GM19397 (cell line): ENCODE results near the gene RBM25.
"Not testable (repeated sequence)": the region's sequence is repeated elsewhere in the genome, so short reads cannot be mapped to it uniquely, and the experiment has no call there.

Experiments
- ATAC-seq: cut with Tn5 transposase; IDR thresholded peaks from one replicate; pipeline ENCODE4 v1.9.1; 2021; ENCODE audit warnings: mild to moderate bottlenecking, moderate library complexity; ENCODE audit not compliant: unreplicated experiment

Gene RBM25

DNA sequence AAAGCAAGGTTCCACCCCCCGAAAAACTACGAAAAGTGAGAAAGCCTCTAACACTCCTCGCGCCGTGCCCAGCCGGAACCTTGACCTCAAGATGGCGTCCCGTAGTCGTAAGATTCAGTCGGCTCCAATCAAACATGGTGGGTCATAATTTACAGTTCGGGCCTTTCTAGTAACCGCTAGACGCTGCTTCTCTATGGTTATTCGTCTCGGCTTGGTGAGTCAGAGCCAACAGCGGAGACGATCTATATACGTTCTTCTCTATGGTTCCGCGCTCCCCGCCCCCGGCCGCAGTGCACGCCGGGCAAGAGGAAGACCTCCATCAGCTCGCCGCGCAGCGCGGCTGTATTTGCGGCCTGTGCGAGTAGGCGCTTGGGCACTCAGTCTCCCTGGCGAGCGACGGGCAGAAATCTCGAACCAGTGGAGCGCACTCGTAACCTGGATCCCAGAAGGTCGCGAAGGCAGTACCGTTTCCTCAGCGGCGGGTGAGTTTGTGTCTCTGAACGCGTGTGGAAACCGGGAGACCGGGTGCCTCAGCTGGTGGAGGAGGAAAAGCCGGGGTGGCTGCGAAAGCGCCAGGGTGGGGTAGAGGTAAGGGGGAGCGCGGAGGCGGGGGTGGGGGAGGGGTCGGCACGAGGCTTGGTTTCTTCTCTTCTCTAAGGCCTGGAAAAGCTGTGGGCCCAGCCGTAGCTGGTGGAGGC lies at the start of gene RBM25:
RBM25 (plus strand) TSS at position 311 of the 698 bp plus-strand sequence. CDS start 13,108 bp downstream, outside the sequence.
- ATAC-seq, result peak; percentile 96

DNA sequence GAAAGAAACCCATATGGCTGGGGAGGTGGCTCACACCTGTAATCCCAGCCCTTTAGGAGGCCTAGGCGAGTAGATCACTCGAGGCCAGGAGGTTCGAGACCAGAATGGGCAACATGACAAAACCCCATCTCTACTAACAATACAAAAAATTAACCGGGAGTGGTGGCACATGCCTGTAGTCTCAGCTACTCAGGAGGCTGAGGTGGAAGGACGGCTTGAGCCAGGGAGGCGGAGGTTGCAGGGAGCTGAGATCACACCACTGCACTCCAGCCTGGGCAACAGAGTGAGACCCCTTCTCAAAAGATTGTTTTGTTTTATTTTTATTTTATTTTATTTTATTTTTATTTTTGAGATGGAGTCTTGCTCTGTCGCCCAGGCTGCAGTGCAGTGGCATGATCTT lies 47.1 kb upstream of the RBM25 start:
- not testable (repeated sequence) for ATAC-seq

- ATAC-seq, result peak; percentile 71
Observed at GRCh38 chr14:73014105-73014504, 44.2 kb upstream of the RBM25 start.

DNA sequence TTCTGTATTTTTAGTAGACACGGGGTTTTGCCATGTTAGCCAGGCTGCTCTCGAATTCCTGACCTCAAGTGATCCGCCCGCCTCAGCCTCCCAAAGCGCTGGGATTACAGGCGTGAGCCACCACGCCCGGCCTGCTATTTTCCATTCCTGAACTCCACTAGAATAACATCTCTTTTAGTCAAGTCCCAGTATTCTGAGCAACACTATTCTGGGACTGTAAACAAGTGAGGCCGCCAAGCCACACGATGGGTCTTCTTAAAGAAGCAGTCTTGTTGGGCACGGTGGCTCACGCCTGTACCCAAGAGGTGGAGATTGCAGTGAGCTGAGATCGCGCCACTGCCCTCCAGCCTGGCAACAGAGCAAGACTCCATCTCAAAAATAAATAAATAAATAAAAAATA lies 42.8 kb upstream of the RBM25 start:
- ATAC-seq, result not testable (repeated sequence)

GRCh38 chr14:73016011-73016410 lies 42.3 kb upstream of the RBM25 start:
- ATAC-seq, result not testable (repeated sequence)

DNA sequence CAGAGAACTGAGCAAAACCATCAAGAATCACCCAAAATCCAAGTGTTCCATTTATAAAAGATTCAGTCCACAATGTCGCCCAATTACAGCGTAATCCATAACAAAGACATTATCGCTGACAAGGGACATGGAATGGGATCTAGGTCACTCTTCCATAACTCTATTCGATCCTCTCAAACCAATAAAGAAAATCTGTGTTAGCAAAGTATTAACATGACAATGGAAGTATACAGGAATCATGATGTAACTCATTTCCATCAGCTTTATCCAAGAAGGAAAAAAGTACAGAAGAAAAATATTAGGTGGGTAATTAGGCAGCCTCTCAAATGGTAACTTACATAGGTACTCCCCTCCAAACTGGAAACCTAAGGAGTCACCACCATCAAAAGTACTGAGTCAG lies 36.3 kb upstream of the RBM25 start:
- ATAC-seq, result no peak

- ATAC-seq, result no peak
Observed at GRCh38 chr14:73025544-73025943, 32.8 kb upstream of the RBM25 start.

DNA sequence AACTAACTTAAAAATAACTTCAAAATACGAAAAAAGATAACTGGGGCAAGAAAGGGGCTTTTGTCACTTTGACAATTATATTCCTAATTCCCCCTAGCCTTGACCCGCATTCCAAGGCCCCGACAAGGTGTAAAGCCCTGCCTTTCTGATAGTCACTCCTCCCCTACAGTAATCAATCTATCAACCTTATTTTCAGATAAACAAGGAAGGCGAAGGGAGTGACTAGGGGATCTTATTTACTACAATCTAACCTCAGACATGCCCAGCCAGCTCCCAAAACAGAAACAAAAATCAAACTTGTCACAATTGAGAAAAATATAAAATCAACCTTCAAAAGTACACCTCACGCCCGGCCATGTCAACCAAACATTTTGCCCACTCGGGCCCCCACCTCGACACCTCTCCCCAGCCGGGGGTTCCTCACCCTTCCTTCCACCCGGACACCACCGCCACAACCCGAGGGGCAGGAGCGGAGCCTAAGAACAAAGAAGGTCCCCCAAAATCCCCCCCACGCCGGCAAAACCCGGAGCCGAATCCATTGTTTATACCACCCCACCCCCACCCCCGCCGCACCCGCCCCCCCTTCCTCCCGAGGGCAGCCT lies 32.0 kb upstream of the RBM25 start:
- ATAC-seq, result no peak

GRCh38 chr14:73026845-73027542 lies 31.3 kb upstream of the RBM25 start, which contains the start of gene ZFYVE1:
Gene ZFYVE1, minus strand, starts transcription at chr14:73027106. Its CDS starts 2,598 bp downstream, at chr14:73024508.
- ATAC-seq, result peak; percentile 93

GRCh38 chr14:73027546-73027945 lies 30.8 kb upstream of the RBM25 start:
- ATAC-seq, result no peak

DNA sequence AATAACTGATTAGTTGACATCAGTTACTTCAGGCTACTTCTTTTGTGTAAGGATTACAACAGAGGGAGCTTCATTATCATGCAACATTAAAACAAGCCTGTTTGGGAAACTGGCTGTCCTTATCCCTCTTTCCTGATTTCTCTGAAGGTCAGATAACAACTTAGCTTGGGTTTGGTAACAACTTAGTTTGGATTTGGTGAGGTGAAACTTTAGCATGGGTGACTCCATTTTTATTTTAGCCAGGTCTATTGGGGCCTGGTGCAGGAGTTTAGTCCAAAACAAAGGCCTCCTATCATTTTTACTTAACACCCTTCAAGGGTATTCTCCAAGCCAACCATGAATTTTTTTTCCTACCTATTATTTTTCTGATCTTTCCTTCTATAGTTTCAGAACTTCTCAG lies 30.4 kb upstream of the RBM25 start:
- no peak for ATAC-seq

GRCh38 chr14:73036706-73037450 lies 21.5 kb upstream of the RBM25 start:
- ATAC-seq, result not testable (repeated sequence)

- no peak for ATAC-seq
Observed at GRCh38 chr14:73047808-73048207, 10.5 kb upstream of the RBM25 start.

DNA sequence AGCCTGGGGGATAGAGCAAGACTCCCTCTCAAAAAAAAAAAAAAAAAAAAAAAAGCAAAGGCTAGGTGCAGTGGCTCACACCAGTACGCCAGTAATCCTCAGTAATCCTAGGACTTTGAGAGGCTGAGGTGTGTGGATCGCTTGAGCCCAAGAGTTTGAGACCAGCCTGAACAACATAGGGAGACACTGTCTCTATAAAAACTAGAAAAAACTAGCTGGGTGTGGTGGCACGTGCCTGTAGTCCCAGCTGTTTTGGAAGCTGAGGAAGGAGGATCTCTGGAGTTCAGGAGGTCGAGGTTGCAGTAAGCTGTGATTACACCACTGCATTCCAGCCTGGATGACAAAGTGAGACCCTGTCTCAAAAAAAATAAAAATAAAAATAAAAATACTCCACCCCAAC lies 8.9 kb upstream of the RBM25 start:
- no peak for ATAC-seq

DNA sequence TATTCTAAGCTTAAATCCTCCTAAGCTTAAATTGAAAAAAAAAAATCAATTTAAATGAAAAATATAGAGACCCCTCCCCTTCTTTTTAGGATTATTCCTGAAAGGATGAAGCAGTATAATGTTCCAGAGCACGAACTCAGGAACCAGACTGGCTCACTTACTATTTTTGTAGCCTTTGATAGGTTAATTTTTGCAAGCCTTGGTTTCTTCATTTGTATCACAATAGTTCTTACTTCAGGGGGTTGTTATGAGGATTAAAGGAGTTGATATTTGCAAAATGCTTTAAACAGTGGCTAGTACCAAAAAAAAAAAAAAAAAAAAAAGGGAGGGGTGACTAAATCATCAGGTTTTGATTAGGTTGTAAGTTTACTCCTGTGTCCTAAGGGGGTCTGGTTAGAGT lies 3.1 kb upstream of the RBM25 start:
- no peak for ATAC-seq

DNA sequence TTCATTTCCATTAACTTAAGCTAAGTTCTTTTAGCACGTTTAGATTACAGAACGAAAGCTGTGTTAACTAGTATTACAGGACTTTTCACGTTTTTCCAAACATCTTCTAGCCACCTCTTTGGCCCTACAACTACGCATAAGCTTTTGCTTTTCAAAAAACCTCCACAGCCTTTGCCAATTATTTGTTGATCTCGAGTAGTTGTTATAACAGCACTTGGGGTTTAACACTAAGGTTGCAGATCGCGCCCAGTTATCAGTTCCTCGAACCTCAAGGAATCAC lies 450 bp upstream of the RBM25 start:
- ATAC-seq, result no peak

DNA sequence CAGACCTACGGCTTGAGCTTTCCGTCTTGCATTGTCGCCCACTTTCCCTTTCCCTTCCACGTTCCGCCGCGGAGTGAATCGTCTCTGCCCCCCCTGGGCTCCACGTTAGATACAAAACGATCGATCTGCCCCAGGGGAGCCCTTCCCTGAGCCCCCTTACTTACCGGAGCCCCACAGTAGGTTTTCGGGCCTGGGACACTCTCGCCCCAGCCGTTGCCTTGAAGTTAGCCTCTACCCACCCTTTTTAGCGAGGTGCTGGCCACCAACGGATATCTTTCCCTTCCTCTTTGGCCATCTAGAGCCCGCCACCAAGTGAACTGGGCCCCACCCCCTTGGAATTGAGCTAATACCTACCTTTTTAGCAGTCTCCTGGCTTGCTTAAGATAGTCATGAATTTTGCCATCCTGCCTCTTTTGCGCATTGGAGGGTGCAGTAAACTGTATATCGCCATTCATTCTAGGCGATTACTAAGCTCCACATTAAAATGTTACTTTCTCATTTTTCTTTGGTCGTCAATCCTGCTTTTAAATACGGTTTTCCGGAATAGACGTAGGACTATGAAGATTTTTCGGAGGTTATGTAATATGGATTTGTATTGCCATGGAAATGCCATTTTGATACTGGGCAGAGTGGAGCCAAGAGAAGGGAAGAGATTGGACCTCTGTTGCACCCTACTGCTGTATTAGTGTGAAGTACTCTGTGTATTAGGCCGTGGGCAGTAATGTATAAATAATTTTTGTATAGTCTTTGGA lies 764 bp downstream of the RBM25 start:
- ATAC-seq, result peak; percentile 21

DNA sequence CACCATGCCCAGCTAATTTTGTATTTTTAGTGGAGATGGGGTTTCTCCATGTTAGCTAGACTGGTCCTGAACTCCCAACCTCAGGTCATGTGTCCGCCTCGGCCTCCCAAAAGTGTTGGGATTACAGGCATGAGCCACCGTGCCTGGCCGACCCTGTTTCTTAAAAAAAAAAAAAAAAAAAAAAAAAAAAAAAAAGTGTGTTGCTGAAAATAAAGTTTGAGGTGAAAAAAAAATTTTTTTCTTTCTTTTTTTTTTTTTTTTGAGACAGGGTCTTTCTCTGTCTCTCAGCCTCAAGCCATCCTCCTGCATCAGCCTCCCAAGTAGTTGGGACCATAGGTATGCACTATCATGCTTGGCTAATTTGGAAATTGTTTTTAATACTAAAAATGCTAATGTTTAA lies 11.3 kb downstream of the RBM25 start:
- ATAC-seq, result no peak

DNA sequence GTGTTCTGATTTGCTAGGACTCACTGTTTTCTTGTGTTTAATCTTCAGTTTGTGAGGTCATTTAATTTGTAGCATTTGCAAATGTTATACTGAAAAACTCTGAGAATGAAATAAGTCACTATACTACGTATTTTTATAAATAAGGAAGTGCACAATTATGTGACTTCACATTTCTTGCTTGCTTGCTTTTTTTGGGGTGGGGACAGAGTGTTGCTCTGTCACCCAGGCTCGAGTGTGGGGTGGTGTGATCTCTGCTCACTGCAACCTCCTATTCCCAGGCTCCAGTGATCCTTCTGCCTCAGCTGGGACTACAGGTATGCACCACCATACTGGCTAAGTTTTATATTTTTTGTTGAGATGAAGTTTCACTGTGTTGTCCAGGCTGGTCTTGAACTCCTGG lies 32.7 kb downstream of the RBM25 start:
- ATAC-seq, result no peak

DNA sequence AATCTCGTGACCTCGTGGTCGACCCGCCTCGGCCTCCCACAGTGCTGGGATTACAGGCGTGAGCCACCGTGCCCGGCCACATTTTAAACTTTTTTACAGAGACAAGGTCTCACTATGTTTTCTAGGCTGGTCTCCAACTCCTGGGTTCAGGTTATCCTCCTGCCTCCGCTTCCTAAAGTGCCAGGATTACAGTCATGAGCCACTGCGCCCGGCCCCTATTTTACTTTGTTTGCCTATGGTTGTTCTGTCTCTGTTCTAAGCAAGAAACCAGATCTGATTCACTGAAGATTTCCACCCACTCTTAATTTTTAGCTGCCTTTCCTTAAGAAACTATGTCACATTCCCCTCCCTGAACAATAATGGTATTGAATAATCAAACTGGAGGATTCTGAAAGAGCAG lies 39.1 kb downstream of the RBM25 start:
- ATAC-seq, result no peak

- ATAC-seq, result no peak
Observed at GRCh38 chr14:73100334-73100733, 42.0 kb downstream of the RBM25 start.
